H9 (cell line): ENCODE measurements around the gene ERICH4. TPM values are rescaled to one million over a fixed set of nuclear protein-coding genes. Genes with fewer than 3 reads are reported as not detected.

Experiments used
- DNase-seq: peaks from one replicate; pipeline ENCODE4 v3.0.0-alpha.2; 2017
- H2AFZ ChIP-seq: one replicate; pipeline ENCODE4 v1.6.1; 2013; ENCODE audit warnings: mild to moderate bottlenecking, low read length, control low read depth, moderate library complexity
- H2AK5ac ChIP-seq: 2 replicates; pipeline ENCODE4 v1.6.1; 2013; ENCODE audit warnings: low read length, control low read depth, mixed read lengths; ENCODE audit not compliant: insufficient read length
- H2BK120ac ChIP-seq: one replicate; pipeline ENCODE4 v1.6.1; 2013; ENCODE audit warnings: low read depth, mild to moderate bottlenecking, low read length, control low read depth, inconsistent platforms; ENCODE audit not compliant: poor library complexity, severe bottlenecking
- H2BK12ac ChIP-seq: 2 replicates; pipeline ENCODE4 v1.6.1; 2013; ENCODE audit warnings: low read length, control low read depth, mixed read lengths, low read depth; ENCODE audit not compliant: insufficient read length
- H2BK15ac ChIP-seq: 2 replicates; pipeline ENCODE4 v1.6.1; 2013; ENCODE audit warnings: low read depth, low read length, control low read depth
- H2BK20ac ChIP-seq: one replicate; pipeline ENCODE4 v1.6.1; 2013; ENCODE audit warnings: low read depth, mild to moderate bottlenecking, low read length, control low read depth, inconsistent platforms; ENCODE audit not compliant: poor library complexity, severe bottlenecking
- H2BK5ac ChIP-seq: 2 replicates; pipeline ENCODE4 v1.6.1; 2013; ENCODE audit warnings: low read length, control low read depth, mixed read lengths; ENCODE audit not compliant: insufficient read length
- H3K14ac ChIP-seq: 2 replicates; pipeline ENCODE4 v1.6.1; 2013; ENCODE audit warnings: low read length, control low read depth; ENCODE audit not compliant: insufficient read depth
- H3K18ac ChIP-seq: 2 replicates; pipeline ENCODE4 v1.6.1; 2013; ENCODE audit warnings: low read depth, mild to moderate bottlenecking, mixed read lengths, low read length, control low read depth; ENCODE audit not compliant: insufficient read length
- H3K23ac ChIP-seq: 2 replicates; pipeline ENCODE4 v1.6.1; 2013; ENCODE audit warnings: low read length, control low read depth, mixed read lengths, low read depth; ENCODE audit not compliant: insufficient read length
- H3K23me2 ChIP-seq: 2 replicates; pipeline ENCODE4 v1.6.1; 2013; ENCODE audit warnings: low read depth, mild to moderate bottlenecking, mixed read lengths, low read length, control low read depth; ENCODE audit not compliant: insufficient read length, poor library complexity, severe bottlenecking
- H3K27ac ChIP-seq: 2 replicates; pipeline ENCODE4 v1.5.1; 2013; ENCODE audit warnings: low read length, control low read depth, mixed read lengths, low read depth; ENCODE audit not compliant: insufficient read length
- H3K27me3 ChIP-seq: 2 replicates; pipeline ENCODE4 v1.6.1; 2013; ENCODE audit warnings: low read length, control low read depth, inconsistent platforms; ENCODE audit not compliant: insufficient read depth
- H3K4ac ChIP-seq: 2 replicates; pipeline ENCODE4 v1.6.1; 2013; ENCODE audit warnings: low read depth, mild to moderate bottlenecking, control low read depth, inconsistent platforms, low read length, moderate library complexity
- H3K4me1 ChIP-seq: 2 replicates; pipeline ENCODE4 v1.6.1; 2013; ENCODE audit warnings: low read length, control low read depth, inconsistent platforms; ENCODE audit not compliant: insufficient read depth
- H3K4me2 ChIP-seq: 2 replicates; pipeline ENCODE4 v1.6.1; 2013; ENCODE audit warnings: low read length, control low read depth, mixed read lengths; ENCODE audit not compliant: insufficient read length, insufficient read depth
- H3K56ac ChIP-seq: 2 replicates; pipeline ENCODE4 v1.6.1; 2013; ENCODE audit warnings: low read depth, mild to moderate bottlenecking, mixed read lengths, low read length, control low read depth; ENCODE audit not compliant: insufficient read length
- H3K79me1 ChIP-seq: 2 replicates; pipeline ENCODE4 v1.6.1; 2013; ENCODE audit warnings: low read depth, mild to moderate bottlenecking, moderate library complexity, low read length, control low read depth, inconsistent platforms; ENCODE audit not compliant: insufficient read depth, poor library complexity, severe bottlenecking
- H3K79me2 ChIP-seq: 2 replicates; pipeline ENCODE4 v1.6.1; 2013; ENCODE audit warnings: low read length, control low read depth, inconsistent platforms; ENCODE audit not compliant: insufficient read depth
- H3K9ac ChIP-seq: 2 replicates; pipeline ENCODE4 v1.6.1; 2013; ENCODE audit warnings: low read length, control low read depth, mixed read lengths; ENCODE audit not compliant: insufficient read length; ENCODE audit errors: extremely low read depth
- H3K9me3 ChIP-seq: one replicate; pipeline ENCODE4 v1.6.1; 2013; ENCODE audit warnings: low read depth, low read length, inconsistent platforms; ENCODE audit not compliant: control insufficient read depth
- H3T11ph ChIP-seq: one replicate; pipeline ENCODE4 v1.6.1; 2013; ENCODE audit warnings: mild to moderate bottlenecking, low read length, control low read depth, inconsistent platforms
- H4K20me1 ChIP-seq: one replicate; pipeline ENCODE4 v1.6.1; 2013; ENCODE audit not compliant: control insufficient read depth, insufficient read length, insufficient read depth
- H4K5ac ChIP-seq: 2 replicates; pipeline ENCODE4 v1.6.1; 2013; ENCODE audit warnings: low read depth, mild to moderate bottlenecking, mixed read lengths, low read length, control low read depth; ENCODE audit not compliant: insufficient read length
- H4K8ac ChIP-seq: replicated peaks from 2 replicates; pipeline ENCODE4 v1.6.1; 2013; ENCODE audit warnings: low read length, control low read depth, mixed read lengths, low read depth; ENCODE audit not compliant: insufficient read length
- H4K91ac ChIP-seq: 2 replicates; pipeline ENCODE4 v1.6.1; 2013; ENCODE audit warnings: low read depth, mild to moderate bottlenecking, moderate library complexity, mixed read lengths, low read length, control low read depth; ENCODE audit not compliant: insufficient read length
- H3K27ac Mint-ChIP-seq, 3 experiments: 2 replicates in 2 of 3; 3 replicates in 1 of 3; pipeline ENCODE4 v1.8.0; 2020 to 2021; ENCODE audit warnings: mixed read lengths in 3 of 3, mild to moderate bottlenecking in 1 of 3, moderate library complexity in 1 of 3
- H3K27me3 Mint-ChIP-seq: 2 replicates; pipeline ENCODE4 v1.8.0; 2021; ENCODE audit warnings: low read depth, mild to moderate bottlenecking, moderate library complexity, mixed read lengths
- H3K36me3 Mint-ChIP-seq, 3 experiments: 2 replicates in 2 of 3; 3 replicates in 1 of 3; pipeline ENCODE4 v1.8.0; 2020 to 2021; ENCODE audit warnings: low read depth in 3 of 3, mixed read lengths in 3 of 3; ENCODE audit not compliant: insufficient read depth in 1 of 3
- H3K4me1 Mint-ChIP-seq, 2 experiments: 2 replicates each; pipeline ENCODE4 v1.8.0; 2020; ENCODE audit warnings: mixed read lengths in 2 of 2
- H3K4me3 Mint-ChIP-seq, 2 experiments: 2 replicates in 1 of 2; 3 replicates in 1 of 2; pipeline ENCODE4 v1.8.0; 2020 to 2021; ENCODE audit warnings: mild to moderate bottlenecking in 2 of 2, mixed read lengths in 2 of 2, moderate library complexity in 1 of 2
- H3K9me3 Mint-ChIP-seq, 2 experiments: 2 replicates in 1 of 2; 3 replicates in 1 of 2; pipeline ENCODE4 v1.8.0; 2020; ENCODE audit warnings: mild to moderate bottlenecking in 2 of 2, mixed read lengths in 2 of 2, moderate library complexity in 1 of 2
- WGBS: extraction: QIAGEN DNeasy Blood & Tissue Kit; methylation state at CpG from one replicate; pipeline ENCODE4 v1.1.7; 2013; ENCODE audit warnings: missing lambda C conversion rate, low lambda C conversion rate, mixed read lengths; ENCODE audit not compliant: insufficient read length; ENCODE audit errors: extremely low coverage; 5-methylcytosine and 5-hydroxymethylcytosine counted together
- total RNA-seq: library from RNA; stranded (reverse); gene quantifications from 2 replicates; pipeline ENCODE4 v1.2.1, GENCODE V29; 2021
- TF ChIP-seq, protein P1 (sequence below): fragments of 200-600 bp; sonication (generic); conservative IDR thresholded peaks from 3 replicates; pipeline ENCODE4 v1.8.0; 2021; ENCODE audit warnings: antibody characterized with exemption, mild to moderate bottlenecking

Gene ERICH4
- total RNA-seq, 1 experiment from 2014 or later, result not detected

DNA sequence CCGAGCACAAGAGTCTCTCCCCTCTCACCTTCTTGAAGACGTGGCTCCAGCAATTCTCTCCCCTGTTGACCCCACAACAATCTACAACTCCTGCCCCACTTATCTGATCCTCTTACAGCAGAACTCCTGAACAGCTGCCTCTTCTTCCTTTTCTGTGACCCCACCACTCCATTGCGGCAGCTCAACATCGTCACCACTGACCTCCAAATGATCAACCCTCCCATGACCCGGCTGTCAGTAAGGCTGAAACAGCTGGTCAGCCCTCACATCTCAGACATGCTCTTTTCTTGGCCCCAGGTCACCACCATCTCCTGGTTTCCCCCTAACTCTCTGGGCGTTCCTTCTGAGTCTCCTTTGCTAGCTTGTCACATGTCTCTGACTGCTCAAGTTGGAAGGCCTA is 47.6 kb upstream of the ERICH4 start:
- Histone ChIP-seq H3K23me2 (peaks cover 9% of the 10 kb centered on the region), H2AK5ac (no peak overlapping the region)
- no CpG with 5 or more reads among the region's 6 CpGs for WGBS

More for the DNA sequence above, 47.6 kb upstream of the ERICH4 start:
- Mint-ChIP-seq H3K4me1 (peaks cover 21 to 24% of the 10 kb centered on the region in 2 experiments), H3K36me3 (peaks cover 0 to 30% (median 15%) of the 10 kb centered on the region in 3 experiments; a peak in 5 of 7 replicates), H3K27ac (peak overlapping the region; percentile 6 to 57 (median 22); a peak in 5 of 7 replicates), H3K4me3 (peak overlapping the region; percentile 73 to 99; a peak in 4 of 5 replicates), H3K9me3 (no peaks in the 10 kb centered on the region; a peak in 1 of 5 replicates), H3K27me3 (no peaks in the 10 kb centered on the region; the same call in 1 of the 2 replicates)
- no peak overlapping the region for H3K14ac ChIP-seq
- H2AFZ ChIP-seq, result no peak overlapping the region
- no peak overlapping the region for H3K18ac ChIP-seq
- H2BK20ac ChIP-seq, result no peak overlapping the region
- H3T11ph ChIP-seq, result no peak overlapping the region
- H4K8ac ChIP-seq, result no peak overlapping the region
- H2BK5ac ChIP-seq, result no peak overlapping the region
- no peak overlapping the region for H2BK12ac ChIP-seq
- no peaks in the 10 kb centered on the region for H3K4me1 ChIP-seq
- H3K9ac ChIP-seq, result no peak overlapping the region
- no peaks in the 10 kb centered on the region for H4K20me1 ChIP-seq
- H4K91ac ChIP-seq, result no peak overlapping the region
- no peaks in the 10 kb centered on the region for H3K9me3 ChIP-seq
- no peak overlapping the region for H3K4me2 ChIP-seq
- H3K27me3 ChIP-seq, result no peaks in the 10 kb centered on the region
- peaks cover 6% of the 10 kb centered on the region for H3K79me1 ChIP-seq
- H3K56ac ChIP-seq, result no peak overlapping the region
- H3K27ac ChIP-seq, result no peak overlapping the region
- no peaks in the 10 kb centered on the region for H3K79me2 ChIP-seq
- H2BK120ac ChIP-seq, result no peak overlapping the region
- no peak overlapping the region for H3K23ac ChIP-seq
- DNase-seq, result no peak
- H3K4ac ChIP-seq, result no peak overlapping the region
- H4K5ac ChIP-seq, result no peak overlapping the region
- TF ChIP-seq, protein P1, sequence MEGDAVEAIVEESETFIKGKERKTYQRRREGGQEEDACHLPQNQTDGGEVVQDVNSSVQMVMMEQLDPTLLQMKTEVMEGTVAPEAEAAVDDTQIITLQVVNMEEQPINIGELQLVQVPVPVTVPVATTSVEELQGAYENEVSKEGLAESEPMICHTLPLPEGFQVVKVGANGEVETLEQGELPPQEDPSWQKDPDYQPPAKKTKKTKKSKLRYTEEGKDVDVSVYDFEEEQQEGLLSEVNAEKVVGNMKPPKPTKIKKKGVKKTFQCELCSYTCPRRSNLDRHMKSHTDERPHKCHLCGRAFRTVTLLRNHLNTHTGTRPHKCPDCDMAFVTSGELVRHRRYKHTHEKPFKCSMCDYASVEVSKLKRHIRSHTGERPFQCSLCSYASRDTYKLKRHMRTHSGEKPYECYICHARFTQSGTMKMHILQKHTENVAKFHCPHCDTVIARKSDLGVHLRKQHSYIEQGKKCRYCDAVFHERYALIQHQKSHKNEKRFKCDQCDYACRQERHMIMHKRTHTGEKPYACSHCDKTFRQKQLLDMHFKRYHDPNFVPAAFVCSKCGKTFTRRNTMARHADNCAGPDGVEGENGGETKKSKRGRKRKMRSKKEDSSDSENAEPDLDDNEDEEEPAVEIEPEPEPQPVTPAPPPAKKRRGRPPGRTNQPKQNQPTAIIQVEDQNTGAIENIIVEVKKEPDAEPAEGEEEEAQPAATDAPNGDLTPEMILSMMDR, result no peak
- no peak overlapping the region for H2BK15ac ChIP-seq
